Measurements from ENCODE around the gene PARM1. TPM values are rescaled to one million over a fixed set of nuclear protein-coding genes. Genes with fewer than 3 reads are reported as not detected.

Gene PARM1
- total RNA-seq, 1 donor = 0.63 TPM

- DNase-seq (ENCODE audit: low read depth) = no peak
- H3K4me3 ChIP-seq (ENCODE audit: low read depth, low read length) = no peak overlapping the region
- no peak for TF ChIP-seq CTCF (IDR thresholded peaks at IDR 0.05; ENCODE audit: insufficient read depth, low read length)
These were observed 138.4 kb downstream of the PARM1 start for GRCh38 chr4:75071317-75071716.

- DNase-seq (ENCODE audit: low read depth) = no peak
- no peak for TF ChIP-seq CTCF (IDR thresholded peaks at IDR 0.05; ENCODE audit: insufficient read depth, low read length)
- no peak overlapping the region for H3K4me3 ChIP-seq (ENCODE audit: low read depth, low read length)
These were observed 148.0 kb downstream of the PARM1 start for GRCh38 chr4:75080888-75081287.

GRCh38 chr4:75081561-75081960 is 148.6 kb downstream of the PARM1 start:
- DNase-seq (ENCODE audit: low read depth) = no peak
- no peak for TF ChIP-seq CTCF (IDR thresholded peaks at IDR 0.05; ENCODE audit: insufficient read depth, low read length)

GRCh38 chr4:75087416-75087815 is 154.5 kb downstream of the PARM1 start:
- no peak for TF ChIP-seq CTCF (IDR thresholded peaks at IDR 0.05; ENCODE audit: insufficient read depth, low read length)
- no peak overlapping the region for H3K4me3 ChIP-seq (ENCODE audit: low read depth, low read length)
- no peak for DNase-seq (ENCODE audit: low read depth)

More at GRCh38 chr4:75081561-75081960, 148.6 kb downstream of the PARM1 start:
- no peak overlapping the region for H3K4me3 ChIP-seq (ENCODE audit: low read depth, low read length)

GRCh38 chr4:75087865-75088264 is 154.9 kb downstream of the PARM1 start:
- no peak for TF ChIP-seq CTCF (IDR thresholded peaks at IDR 0.05; ENCODE audit: insufficient read depth, low read length)
- DNase-seq (ENCODE audit: low read depth) = no peak
- H3K4me3 ChIP-seq (ENCODE audit: low read depth, low read length) = no peak overlapping the region

- no peak for DNase-seq (ENCODE audit: low read depth)
- TF ChIP-seq CTCF (IDR thresholded peaks at IDR 0.05; ENCODE audit: insufficient read depth, low read length) = no peak
- no peak overlapping the region for H3K4me3 ChIP-seq (ENCODE audit: low read depth, low read length)
These were observed 156.3 kb downstream of the PARM1 start for GRCh38 chr4:75089206-75089605.

- no peak for DNase-seq (ENCODE audit: low read depth)
- no peak overlapping the region for H3K4me3 ChIP-seq (ENCODE audit: low read depth, low read length)
- no peak for TF ChIP-seq CTCF (IDR thresholded peaks at IDR 0.05; ENCODE audit: insufficient read depth, low read length)
These were observed 166.4 kb downstream of the PARM1 start for GRCh38 chr4:75099321-75099720.

Measured in fibroblast of the aortic adventitia (primary cell).